ENCODE data around the gene DCTPP1.

DCTPP1 gene

GRCh38 chr16:30447512-30448226 lies 17.8 kb upstream of the DCTPP1 start:
- DNase-seq (ENCODE audit: low spot score), result no peak

GRCh38 chr16:30446203-30446595 lies 16.4 kb upstream of the DCTPP1 start:
- no peak for DNase-seq (ENCODE audit: low spot score)

- DNase-seq (ENCODE audit: low spot score), result peak; percentile 94
These were observed 15.8 kb upstream of the DCTPP1 start, which contains the start of gene SEPHS2 for GRCh38 chr16:30445408-30446202. Gene SEPHS2 (minus strand): TSS chr16:30445874. CDS start chr16:30445727, 147 bp downstream.

DNA sequence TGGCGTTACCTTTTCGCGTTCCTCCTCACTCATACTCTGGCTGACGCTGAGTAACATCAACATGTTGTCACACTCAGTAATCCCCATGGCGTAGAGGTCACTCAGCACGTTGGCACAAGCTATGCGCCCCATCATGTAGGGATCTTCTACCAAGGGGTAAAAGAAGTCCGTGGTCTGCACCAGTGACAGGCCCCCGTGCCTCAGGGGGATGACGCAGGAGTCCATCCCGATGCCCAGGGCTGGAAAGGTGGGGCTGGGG lies 15.2 kb upstream of the DCTPP1 start:
- DNase-seq (ENCODE audit: low spot score), result no peak

- DNase-seq (ENCODE audit: low spot score), result no peak
These were observed 14.7 kb upstream of the DCTPP1 start for GRCh38 chr16:30444231-30445148.

DNA sequence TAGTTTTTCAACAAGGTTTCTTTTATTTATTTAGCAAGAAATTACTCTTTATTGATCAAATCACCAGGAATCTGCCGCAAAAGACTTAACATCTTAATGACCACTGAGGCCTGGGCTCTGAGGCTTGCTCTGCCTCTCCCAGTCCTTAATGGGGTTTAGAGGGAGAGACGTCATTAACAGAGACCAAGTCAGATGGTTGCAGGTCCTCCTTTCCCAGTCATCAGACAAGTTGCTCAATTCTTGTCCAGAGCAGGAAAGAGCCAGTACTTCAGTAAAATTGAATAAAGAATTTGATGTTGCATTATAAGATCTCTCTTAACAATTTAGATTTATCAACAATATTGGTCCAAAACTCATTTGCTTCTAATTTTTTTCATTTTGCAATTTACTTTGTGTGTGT lies 13.8 kb upstream of the DCTPP1 start:
- DNase-seq (ENCODE audit: low spot score), result no peak

GRCh38 chr16:30439720-30440348 lies 10.0 kb upstream of the DCTPP1 start:
- DNase-seq (ENCODE audit: low spot score), result no peak

DNA sequence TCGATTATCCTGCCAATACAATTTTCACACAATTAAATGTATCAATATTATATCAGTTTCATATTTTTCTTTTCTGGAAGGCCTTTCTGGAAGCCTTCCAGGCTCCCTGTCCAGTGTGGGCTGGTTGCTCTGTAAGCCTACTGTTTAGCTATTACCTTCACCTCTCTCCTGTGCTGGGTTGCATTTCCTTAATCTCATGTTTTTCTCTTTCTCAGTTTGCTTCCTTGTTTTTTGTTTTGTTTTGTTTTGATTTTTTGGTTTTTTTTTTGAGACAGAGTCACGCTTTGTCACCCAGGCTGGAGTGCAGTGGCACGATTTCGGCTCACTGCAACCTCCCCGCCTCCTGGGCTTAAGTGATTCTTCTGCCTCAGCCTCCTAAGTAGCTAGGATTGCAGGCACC lies 9.0 kb upstream of the DCTPP1 start:
- no peak for DNase-seq (ENCODE audit: low spot score)

DNA sequence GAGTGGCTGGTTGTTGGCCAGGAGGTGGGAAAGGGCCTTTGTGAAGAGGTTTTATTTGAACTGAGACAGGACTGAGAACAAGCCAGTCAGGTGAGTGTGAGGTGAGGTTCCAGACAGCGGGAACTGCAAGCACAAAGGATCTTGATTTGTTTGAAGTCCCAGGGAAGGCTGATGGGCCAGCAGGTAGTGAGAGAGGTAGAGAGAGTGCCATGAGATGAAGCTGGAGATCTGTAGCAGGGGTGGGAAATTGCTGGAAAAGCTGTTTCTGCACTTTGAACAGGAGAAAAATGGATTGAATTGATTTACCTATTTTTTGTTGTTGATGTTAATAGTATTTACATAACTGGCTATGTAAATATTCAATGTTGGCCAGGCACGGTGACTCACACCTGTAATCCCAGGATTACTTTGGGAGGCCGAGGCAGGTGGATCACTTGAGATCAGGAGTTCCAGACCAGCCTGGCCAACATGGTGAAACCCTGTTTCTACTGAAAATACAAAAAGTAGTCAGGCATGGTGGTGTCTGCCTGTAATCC lies 7.7 kb upstream of the DCTPP1 start:
- DNase-seq (ENCODE audit: low spot score), result no peak

DNA sequence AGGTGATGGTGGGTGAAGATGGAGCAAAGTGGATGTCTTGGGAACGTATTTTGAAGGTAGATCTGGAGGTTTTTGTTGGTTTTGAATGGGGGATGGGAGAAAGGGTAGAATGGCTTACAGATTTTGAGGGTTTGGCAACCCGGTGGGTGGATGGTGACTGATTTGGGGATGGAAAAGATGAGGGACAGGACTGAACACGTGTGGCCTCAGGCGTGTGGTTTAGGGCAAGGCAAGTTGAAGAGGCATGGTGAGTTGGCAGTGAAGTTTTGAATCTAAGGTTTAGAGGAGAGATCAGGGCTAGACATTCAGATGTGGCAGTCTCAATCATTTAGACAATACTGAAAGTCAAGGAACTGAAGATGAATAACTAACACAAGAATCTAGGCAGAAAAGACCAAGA lies 5.0 kb upstream of the DCTPP1 start:
- no peak for DNase-seq (ENCODE audit: low spot score)

DNA sequence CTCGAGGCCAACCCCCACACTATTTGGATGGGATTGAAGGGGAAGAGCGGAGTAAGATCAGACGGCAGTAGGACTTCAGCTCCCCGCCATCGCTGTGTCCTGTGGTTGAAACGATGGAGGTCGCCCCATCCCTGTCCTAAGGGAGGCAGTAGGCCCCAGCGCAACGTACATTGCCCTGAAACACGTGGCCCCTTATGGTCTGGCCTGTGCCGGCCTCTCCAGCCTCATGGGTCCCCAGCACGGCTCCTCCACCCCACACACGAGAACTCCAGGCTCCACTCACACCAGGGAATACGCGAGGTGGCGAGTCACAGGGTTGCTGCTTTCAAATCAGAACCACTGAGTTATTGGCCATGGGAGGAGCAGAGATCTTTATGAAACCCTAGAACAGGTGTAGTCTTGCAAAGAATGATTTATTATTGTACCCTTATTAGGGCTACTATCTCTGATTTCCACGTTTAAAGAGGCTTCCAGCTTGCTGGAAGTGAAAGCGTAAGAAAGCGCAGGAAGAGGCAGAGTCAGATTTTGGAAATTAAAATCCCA lies 669 bp upstream of the DCTPP1 start:
- DNase-seq (ENCODE audit: low spot score), result no peak

DNA sequence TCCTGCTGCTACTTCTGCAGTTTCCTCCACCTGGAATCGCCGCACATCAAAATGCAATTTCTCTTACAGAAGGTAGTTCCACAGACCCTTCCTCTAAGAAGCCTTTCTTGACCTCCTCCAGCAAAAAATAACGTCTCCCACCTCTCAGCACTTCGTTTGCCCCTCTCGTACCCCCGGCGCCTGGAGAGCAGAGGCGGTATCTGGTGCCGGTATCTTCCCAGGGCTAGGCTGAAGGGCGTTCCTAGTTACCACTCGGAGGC lies 482 bp downstream of the DCTPP1 start:
- DNase-seq (ENCODE audit: low spot score), result no peak

GRCh38 chr16:30428055-30428454 lies 1.8 kb downstream of the DCTPP1 start:
- DNase-seq (ENCODE audit: low spot score), result no peak

- no peak for DNase-seq (ENCODE audit: low spot score)
These were observed 8.8 kb downstream of the DCTPP1 start for GRCh38 chr16:30421010-30421409.

DNA sequence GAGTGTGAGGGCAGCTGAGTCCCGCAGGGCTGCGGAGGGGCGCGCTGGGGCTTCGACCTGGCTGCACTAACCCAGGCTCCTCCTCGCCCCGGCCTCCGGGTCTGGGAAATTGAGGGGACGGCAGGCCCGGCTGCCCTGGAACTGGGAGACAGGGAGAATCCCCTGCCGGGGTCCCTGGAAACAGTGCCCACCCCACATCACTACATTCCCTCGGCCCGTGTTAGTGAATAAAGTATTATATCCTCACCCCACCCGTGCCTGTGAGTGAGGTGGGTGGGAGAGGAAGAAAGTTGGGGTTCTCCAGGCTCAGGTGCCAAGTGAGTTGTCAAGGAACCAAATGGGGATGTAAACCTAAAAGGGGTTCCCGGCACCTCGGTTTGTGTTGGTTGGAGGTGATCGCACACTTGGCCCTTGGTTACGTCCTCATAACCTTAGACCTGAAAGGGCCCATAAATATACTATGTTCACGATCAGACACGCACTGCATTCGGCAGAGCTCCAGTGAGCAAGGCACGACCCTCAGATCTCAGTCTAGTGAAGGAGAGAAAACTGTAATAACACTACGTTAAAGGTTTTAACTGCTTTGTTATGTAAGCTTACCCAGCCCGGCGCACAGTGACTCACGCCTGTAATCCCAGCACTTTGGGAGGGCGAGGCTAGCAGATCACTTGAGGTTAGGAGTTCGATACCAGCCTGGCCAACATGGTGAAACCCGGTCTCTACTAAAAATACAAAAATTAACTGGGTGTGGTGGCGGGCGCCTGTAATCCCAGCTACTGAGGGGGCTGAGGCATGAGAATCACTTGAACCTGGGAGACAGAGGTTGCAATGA lies 11.3 kb downstream of the DCTPP1 start:
- DNase-seq (ENCODE audit: low spot score), result no peak

DNA sequence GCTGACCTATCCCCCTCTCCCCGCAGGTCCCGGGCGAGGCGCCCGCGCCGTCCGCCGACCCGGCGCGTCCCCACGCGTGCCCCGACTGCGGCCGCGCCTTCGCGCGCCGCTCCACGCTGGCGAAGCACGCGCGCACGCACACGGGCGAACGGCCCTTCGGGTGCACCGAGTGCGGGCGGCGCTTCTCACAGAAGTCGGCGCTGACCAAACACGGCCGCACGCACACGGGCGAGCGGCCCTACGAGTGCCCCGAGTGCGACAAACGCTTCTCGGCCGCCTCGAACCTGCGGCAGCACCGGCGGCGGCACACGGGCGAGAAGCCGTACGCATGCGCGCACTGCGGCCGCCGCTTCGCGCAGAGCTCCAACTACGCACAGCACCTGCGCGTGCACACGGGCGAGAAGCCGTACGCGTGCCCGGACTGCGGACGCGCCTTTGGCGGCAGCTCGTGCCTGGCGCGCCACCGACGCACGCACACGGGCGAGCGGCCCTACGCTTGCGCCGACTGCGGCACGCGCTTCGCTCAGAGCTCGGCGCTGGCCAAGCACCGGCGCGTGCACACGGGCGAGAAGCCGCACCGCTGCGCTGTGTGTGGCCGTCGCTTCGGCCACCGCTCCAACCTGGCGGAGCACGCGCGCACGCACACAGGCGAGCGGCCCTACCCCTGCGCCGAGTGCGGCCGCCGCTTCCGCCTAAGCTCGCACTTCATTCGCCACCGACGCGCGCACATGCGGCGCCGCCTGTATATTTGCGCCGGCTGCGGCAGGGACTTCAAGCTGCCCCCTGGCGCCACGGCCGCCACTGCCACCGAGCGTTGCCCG lies 12.1 kb downstream of the DCTPP1 start:
- DNase-seq (ENCODE audit: low spot score), result peak; percentile 82

GRCh38 chr16:30416624-30417528 lies 13.0 kb downstream of the DCTPP1 start:
- DNase-seq (ENCODE audit: low spot score), result no peak

- no peak for DNase-seq (ENCODE audit: low spot score)
These were observed 13.7 kb downstream of the DCTPP1 start for GRCh38 chr16:30416047-30416603.

DNA sequence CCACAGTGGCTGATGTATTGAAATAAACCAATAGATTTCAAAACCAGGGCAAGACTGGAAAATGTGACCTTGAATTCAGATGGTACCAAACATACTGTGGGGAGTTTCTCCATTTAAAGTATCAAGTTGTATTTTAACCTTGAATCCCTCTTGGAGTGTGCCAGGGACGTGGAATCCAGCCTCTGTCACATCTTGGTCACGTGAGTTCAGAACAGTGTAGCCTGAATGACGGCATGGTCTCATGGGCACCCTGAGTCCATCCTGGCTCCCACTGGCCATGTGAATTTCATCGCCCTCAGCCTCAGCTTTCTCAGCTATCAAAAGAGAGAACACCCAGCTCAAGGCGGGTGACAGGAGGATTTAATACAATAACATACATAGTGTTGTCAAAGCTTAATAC lies 15.7 kb downstream of the DCTPP1 start:
- no peak for DNase-seq (ENCODE audit: low spot score)

Measured in hepatic stellate cell (primary cell).